Cortex of kidney (tissue), 1 donor: Measurements from ENCODE around the gene ABHD2.
"Not testable (repeated sequence)": the region's sequence is repeated elsewhere in the genome, so short reads cannot be mapped to it uniquely, and the experiment has no call there.

Experiments used
- DNase-seq: peaks from one replicate; lab custom pipeline; 2025; lab: John Stamatoyannopoulos, UW

Gene ABHD2

DNA sequence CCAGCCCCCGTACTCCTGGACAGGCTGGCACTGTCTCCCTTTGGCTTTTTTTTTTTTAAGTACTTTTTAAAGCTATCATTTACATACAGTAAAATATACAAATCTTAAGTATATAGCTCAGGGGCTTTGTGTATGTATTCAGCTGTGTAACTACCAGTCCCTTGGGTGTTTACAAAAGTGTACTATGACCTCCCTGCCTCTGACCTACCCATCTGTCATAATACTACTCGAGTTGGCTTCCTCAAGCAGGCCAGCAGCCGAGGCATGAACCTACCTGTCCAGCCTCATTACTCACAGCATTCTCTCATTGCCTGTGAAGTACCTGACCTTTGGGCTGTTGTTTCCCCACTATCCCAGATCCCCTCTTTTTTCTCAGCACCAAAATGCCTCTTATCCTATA lies 33.2 kb downstream of the ABHD2 start:
- no peak for DNase-seq

DNA sequence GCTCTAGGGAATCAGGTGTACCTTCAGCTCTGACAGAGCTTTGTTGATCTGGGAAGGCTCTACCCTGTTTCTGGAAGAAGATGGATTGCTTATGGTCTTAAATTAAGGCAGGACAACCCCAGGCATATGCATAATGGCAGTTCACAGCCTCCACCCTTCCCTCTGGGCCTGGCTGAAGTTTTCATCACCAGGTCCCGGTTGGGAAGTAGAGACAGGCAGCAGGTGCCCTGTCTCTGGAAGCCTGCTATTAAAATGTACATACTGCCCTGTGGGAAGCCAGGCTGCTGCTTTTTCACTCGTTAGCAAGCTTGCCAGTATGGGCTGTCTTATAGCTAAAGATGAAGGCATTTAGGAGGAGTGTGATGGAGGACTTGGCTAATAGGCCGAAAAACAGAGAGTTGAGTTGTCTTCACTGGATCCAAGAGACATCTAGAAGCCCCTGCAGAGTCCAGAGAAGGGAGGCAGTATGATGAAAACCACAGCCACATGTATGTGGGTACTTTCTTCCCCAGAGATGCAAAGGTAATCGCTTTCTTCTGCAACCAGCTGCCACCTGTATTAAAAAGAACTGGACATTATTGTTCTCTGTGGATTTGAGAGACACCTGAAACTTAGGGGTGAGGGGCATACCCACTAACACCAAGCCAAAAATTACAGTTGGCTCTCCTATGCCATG lies 34.4 kb downstream of the ABHD2 start:
- DNase-seq = no peak

DNA sequence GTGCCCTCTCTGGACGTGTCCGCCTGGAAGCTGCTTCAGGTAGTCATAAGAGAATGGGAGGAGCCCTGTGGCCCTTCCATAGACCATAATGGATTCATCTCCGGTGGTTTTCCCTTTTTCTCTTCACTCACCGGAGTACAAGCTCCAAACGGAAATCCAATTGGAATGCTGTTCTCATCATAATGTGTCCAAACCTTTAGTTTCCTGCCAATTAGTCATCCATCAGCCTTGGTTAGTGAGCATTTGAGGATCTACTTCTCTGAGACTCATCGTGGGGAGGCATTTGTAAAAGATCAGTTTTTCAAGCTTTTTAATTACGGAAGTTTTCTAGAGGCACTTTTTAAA lies 34.9 kb downstream of the ABHD2 start:
- no peak for DNase-seq

DNA sequence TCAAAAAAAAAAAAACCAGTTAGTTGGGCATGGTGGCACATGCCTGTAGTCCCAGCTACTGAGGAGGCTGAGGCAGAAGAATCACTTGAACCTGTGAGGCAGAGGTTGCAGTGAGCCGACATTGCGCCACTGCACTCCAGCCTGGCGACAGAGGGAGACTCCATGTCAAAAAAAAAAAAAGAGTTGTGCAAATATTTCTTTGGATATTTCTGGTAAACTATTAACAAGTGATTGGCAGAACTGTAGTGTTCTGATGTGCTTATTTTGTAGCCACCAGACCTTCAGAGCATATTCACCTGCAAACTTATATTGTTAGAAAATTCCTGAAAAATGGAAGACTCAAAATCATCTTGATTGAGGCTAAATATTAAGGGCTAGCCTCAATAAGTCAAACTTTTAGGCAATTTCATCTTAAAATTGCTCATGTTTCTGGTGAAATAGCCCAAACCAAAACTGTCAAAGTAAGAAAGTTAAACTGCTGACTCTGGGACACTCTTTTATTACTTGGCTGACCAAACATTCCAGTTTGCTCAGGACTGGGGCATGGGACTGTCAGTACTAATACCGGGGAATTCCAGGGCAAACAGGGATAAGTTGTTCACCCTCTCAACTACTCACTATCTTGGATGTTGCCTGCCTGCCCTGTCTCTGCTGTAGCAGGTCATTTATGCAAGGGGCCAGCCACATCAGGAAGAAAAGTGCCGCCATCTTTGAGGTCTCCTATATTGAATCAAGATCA lies 37.0 kb downstream of the ABHD2 start:
- no peak for DNase-seq

DNA sequence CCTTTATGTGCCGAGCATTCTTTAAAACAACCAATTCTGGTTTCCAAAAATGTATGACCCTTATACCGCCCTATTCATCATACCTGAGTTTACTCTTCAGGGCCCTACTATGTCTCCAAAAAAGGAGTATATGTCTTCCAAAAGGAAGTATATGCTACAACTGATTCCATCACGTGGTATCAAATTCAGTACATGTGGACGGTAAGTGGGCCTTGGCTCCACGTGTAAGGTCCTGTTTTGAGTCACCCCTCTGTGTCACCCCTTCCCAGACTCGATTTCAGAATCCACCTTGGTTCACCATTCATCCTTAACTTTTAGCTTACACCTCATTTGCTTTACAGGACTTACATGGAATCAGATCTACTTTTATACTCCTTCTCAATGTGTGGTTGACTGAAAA lies 37.8 kb downstream of the ABHD2 start:
- DNase-seq = no peak

DNA sequence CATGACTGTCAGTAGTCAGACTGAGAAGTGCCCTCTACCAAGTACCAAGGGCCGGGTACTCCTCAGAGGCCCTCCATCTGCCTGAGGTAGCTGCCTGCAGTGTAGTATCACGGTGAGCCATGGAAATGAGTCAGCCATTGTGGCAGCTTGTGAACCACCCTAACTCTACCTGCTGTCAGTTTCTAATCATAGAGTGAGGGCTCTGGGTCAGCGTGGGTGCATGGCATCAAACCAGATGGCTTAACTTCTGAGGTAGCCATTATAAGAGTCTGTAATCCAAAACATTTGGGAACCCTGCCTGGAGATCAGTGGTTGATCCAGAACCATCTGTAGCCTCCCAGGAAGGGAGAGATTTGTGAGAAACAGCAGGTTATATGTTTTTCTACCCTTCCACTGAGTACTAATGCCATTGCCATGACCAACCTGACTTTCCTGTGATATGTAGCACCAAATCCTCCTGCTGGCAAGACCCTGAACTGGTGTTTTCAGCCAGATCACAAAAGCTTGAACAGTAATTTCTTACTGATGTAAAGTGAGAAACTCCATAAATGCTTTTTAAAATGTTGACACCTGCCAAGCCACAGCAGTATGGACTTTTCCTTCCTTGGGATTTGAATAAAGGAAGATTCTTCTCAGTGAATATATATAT lies 38.9 kb downstream of the ABHD2 start:
- no peak for DNase-seq

DNA sequence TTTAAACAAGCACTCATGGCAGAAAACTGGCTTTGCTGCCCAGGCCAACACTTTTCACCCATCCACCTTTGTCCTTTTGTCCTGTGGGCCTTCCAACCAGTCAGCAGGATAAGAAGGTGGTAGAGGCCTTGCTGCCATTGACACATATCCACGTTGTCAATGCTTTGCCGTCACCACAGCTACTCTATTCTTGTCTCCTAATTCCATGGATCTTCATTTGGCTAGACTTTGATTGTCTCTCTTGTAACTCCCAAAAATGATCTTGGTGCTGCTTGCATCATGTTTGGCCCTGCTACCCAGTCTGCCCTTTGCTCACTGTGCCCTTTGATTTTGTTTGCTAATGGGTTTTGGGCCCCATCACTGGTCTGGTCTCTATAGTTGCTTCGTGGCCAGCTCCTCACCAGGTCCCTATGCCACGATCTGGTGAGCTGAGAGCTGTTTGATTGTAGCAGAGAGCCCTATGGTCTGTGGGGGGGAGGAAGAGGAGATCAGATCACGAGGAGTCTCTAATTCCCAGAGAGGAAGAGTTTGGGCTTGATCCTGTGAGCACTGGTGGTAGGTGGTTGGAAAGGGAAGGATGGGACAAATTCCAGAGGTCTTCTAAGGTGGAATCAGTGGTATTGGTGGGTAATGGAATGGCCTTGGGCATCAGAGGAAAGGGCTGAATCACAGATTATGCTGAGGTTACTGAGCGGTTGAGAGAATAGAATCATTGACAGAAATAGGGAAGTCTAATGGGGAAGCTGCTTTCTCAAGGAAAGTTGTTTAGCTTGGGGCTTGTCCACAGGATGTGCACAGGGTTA lies 40.3 kb downstream of the ABHD2 start:
- no peak for DNase-seq

DNA sequence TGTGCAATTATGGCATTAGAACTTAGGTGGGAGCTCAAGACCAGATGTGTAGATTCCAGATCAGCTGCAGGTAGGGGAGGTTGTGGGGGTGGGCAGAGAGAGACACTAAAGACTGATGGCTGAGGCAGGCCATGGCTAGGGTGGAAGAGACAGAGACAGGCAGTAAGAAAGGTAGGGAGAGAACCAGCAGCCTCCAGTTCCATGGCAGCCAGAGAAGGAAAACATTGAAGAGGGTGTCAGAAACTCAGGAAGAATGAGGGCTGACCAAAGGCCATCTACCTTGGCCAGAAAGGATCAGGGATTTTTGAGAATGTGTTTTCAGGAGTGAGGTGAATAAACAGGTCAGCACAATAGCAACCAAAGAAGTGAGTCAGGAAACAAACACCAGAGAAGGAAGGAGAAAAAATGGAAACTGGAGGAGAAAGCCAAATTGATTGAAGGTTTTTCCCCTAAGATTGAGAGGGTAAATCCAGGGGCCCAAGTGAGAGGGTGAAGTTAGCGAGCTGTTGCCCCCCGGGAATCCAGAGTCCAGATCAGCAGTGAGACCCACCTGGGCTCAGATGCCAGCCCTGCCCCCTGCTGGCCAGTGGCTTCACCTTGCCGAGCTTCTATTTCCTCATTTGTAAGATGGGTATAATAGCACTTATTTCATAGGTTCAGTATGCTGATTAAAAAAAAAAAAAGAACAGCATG lies 41.0 kb downstream of the ABHD2 start:
- no peak for DNase-seq

DNA sequence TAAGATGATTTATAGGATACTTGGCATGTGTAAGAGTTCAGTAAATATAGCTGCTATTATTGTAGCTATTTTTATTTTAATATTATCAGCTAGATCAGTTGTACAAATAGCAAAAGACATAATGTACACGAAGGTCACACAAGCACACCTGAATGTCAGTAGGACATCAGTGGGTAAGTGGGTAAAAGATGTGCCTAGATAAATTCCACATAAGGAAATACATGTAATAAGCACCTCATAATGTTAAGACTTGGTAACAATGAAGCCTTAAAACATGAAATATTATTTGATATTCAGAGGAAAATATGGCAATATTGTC lies 41.5 kb downstream of the ABHD2 start:
- DNase-seq = no peak

DNA sequence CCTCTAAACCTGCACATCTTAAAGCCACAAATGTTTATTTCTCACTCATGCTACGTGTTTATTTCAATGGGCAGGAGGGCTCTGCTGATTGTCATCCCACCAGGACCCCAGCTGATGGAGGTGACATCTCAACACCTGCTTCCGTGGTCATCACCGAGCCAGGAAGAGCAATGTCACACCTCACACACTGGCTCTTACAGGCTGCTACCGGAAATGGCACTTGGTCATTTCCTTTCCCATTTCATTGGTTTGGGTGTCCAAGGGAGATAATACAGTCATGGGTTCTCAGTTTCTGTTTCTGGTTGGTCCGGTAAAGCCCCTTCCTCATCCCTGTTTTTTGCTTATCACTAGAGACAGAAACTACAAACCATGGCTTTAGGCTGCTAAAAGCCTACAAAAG lies 41.9 kb downstream of the ABHD2 start:
- no peak for DNase-seq

DNA sequence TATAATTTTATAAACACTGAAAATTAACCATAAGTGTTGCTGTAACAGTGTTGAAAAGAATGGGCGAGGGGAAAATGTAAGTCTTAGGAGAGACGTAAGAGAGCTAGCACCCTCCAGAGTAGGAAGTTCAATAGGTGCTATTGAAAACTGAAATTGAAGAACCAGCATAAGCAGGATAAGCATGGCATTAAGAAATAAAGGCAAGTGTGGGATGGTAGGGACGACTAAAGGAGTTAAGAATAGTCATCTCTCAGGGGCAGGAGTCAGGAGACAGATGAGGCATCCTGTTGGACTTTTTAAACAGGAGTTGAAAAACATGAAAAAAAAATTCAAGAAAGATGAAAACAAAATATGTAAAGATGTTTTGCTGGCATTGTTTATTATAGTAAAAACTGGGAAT lies 43.5 kb downstream of the ABHD2 start:
- no peak for DNase-seq

DNA sequence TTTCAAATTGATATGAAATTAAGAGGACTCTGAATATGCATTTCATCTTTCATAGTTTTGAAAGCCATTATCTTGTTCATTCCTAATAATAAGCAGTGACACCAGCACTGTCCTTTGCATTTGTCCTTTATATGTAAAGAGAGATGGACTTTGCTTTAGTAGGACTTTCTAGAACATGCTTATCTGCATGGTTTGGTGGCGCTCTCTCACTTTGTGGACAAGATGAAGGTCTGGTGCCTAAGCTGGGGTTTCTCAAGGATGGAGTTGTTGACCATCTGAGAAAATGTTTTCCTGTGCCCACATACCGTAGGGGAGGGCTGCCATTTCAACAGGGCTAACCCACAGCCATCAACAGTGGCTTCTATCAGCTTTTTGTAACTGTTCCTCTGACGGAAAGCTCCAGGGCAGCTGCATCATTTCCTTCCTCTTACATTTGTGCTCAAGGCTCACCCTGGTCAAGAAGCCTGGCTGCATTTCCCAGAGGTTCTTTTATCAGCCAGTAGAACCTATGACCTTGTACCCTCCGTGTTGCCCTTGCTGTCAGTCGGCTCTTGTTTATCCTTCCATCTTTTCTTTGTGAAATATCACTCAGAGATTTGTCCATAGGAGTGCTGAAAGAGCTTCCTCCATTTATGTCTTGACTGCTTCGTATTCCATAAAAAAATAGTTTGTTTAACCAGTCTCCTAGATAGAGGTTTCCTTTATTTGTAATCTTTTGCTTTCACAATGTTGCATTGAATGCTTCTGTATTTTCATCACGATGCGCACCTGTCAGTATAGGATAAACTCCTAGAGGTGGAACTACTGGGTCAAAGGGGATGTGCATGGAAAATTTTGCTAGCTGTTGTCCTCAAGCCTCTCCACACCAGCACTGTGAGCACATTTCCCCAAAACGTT lies 44.6 kb downstream of the ABHD2 start:
- no peak for DNase-seq

DNA sequence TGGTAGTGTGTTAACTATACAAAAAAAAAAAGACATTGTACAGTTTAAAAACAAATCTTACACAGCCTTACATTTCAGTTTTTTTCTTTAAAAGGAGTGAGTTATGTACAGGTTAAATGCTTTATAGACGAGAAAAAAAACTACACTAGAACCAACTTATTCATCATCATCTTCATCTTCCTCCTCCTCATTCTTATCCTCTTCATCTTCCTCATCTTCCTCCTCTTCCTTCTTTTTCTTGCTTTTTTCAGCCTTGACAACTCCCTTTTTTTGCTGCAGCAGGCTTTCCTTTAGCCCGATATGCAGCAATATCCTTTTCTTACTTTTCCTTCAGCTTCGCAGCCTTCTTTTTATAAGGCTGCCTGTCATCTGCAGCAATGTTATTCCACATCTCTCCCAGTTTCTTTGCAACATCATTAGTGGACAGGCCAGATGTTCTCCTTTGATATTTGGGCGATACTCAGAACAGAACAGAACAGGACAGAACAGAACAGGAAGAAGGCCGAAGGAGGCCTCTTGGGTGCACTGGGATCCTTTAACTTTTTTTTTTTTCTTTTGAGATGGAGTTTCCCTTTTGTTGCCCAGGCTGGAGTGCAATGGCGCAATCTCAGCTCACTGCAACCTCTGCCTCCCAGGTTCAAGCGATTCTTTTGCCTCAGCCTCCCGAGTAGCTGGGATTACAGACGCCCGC lies 47.3 kb downstream of the ABHD2 start:
- DNase-seq = not testable (repeated sequence)

DNA sequence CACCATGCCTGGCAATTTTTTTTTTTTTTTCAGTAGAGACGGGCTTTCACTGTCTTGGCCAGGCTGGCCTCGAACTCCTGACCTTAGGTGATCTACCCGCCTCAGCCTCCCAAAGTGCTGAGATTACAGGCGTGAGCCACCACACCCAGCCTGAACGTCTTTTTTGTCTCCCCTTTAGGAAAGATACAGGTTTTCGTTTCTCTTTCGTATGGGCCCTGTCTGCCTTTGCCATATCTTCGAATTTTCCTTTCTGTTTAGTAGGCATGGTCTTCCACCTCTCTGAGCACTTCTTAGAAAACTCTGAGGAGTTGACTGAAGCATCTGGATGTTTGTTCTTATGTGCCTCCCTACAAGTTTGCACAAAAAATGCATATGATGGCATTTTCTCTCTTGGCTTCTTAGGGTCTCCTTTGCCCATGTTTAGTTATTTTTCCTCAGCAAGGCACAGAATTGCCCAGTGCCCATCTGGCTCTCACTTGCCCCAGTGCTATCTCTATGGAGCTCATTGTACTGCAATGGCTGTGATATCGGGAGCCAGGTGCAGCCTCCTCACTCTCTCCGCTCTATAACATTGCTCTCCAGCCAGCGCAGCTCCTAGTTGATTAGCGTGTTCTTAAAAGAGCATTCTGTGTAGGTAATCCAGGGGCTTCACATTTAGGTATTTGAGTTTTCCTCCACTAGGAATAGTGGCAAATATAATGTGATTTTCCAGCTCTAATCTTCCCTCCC lies 48.0 kb downstream of the ABHD2 start:
- DNase-seq = no peak

DNA sequence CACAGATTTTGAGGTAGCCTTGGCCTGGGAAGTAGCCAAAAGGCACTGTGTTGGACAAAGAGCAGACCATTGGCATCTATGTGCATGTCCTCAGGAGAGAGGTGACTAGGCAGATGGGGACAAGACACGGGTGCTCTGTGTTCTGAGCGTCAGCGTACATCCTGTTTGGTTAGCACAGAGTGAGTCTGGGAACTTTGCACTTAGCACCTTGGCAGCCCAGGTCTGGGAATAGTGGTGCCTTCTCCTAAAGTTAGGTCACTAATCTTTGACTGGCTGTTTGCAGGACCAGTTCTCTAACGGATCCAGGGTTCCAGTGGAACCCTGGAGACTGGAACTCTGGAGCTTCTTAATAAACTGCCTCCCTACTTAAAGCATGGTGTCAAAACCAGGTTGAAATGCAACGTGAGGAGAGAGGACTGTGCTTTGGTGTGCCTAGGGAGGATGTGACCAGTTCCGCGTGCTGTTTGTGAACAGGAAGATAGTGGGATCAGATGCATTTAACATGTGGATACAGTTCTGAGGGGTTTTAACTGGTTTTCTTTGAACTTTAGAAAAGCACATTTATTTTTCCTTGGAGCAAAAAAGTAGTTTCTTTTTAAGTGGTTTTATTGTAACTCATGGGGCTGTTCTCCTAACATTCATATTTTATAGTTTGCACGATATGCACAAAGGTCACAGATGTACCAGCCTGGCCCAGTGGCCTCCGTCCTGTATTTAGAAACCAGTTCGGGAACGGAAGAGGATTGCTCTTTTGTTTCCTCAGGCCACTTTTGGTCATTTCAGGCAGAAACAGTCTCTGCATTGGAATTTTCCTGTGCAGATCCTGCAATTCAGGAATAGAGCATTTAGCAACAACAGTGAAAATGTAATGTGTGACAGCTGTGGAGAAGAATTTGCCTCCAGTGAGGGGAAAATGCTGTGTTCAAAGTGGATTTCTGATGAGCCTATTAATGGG lies 48.8 kb downstream of the ABHD2 start:
- no peak for DNase-seq

DNA sequence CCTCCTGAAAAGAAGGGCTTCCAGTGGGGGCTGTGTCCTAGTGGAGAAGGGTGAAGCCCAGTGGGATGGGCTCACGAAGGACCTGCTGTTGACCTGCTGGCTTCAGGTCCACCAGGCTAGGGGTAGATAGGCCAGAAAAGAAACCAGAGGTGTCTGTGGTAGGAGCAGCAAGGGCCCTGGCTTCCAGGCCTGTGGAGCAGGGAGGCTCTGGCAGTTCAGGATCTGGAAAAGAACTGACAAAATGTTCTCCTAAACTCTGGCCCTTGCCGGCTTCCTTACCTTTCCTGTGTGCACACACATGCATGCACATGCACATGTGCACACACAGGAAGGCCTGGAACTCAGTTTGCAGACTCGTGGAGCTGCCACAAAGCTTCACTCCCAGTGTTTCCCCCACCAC lies 49.7 kb downstream of the ABHD2 start:
- DNase-seq = no peak

DNA sequence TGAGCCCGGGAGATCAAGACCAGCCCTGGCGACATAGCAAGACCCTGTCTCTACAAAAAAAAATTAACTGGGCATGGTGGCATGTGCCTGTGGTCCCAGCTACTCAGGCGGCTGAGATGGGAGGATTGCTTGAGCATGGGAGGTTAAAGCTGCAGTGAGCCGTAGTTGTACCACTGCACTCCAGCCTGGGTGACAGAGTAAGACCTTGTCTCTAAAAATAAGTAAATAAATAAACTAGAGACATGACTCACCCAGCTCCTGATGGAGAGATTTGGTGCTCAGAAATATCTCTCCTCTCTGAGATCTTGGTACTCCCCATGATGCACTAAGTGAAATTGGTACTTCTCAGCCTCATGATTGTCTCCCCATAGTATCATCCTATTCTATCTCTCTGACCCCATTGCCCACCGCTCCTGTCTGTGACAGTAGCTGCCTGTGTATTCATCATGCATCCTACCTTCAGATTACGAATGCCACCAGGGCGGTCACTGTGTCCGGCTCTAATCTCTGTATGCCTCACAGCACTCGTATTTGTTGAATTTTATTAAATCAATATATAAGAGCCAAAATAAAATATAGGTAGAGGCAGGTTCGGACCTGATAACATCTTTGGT lies 50.9 kb downstream of the ABHD2 start:
- DNase-seq = no peak
